Tibial nerve (tissue), 3 donors: ENCODE results near the gene MCM6.

Experiments
- CTCF ChIP-seq, 5 experiments: fragments of 200-600 bp in 3 of 5; fragments of 450-650 bp in 2 of 5; sonication (generic) in 3 of 5; IDR thresholded peaks; one replicate each; pipeline ENCODE4 v1.5.1; 2016 to 2019; ENCODE audit warnings: antibody characterized with exemption in 5 of 5, mild to moderate bottlenecking in 3 of 5, moderate library complexity in 2 of 5
- POLR2A ChIP-seq, 2 donors: fragments of 450-650 bp; IDR thresholded peaks; one replicate each; pipeline ENCODE4 v1.6.1; 2017; ENCODE audit warnings: antibody characterized with exemption in 2 of 2, mild to moderate bottlenecking in 2 of 2, moderate library complexity in 2 of 2

DNA sequence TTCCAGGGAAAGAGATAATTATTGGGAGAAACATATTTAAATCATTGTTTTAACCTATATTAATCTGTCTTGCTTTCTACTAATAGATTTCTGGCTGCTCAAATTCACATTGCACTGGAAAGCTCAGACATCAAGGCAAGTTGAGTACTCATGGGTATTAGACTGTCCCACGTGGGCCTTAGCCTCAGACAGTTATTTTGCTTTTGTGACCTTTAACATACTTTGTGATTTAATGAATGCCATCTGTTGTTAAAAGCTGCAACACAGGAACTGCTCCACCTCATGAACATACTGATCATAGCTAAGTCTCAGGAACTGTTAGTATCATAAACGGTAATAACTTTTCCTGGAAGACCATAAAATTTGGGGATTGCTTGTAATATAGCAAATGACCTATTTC lies 36.5 kb downstream of the MCM6 start:
- TF ChIP-seq CTCF (IDR thresholded peaks at IDR 0.05): no peak
- no peak for TF ChIP-seq POLR2A (IDR thresholded peaks at IDR 0.05)
